Mucosa of descending colon (tissue), 3 donors: ENCODE data around the gene RYR3. TPM values are rescaled to one million over a fixed set of nuclear protein-coding genes. Genes with fewer than 3 reads are reported as not detected.

ENCODE experiments used
- ATAC-seq: fragments of 200-7000 bp; cut with Tn5 transposase; one replicate; pipeline ENCODE4 v1.9.1; 2020; ENCODE audit warnings: mild to moderate bottlenecking, moderate library complexity
- DNase-seq, 3 donors: peaks; one replicate each; pipeline ENCODE4 v3.0.0-alpha.2; 2020
- H3K36me3 ChIP-seq: fragments of 200-600 bp; one replicate; pipeline ENCODE4 v1.8.0; 2021; ENCODE audit warnings: low read depth, mild to moderate bottlenecking
- H3K4me1 ChIP-seq: fragments of 200-600 bp; one replicate; pipeline ENCODE4 v1.8.0; 2021; ENCODE audit warnings: low read depth, mild to moderate bottlenecking
- H3K4me3 ChIP-seq: fragments of 200-600 bp; one replicate; pipeline ENCODE4 v1.8.0; 2021; ENCODE audit warnings: mild to moderate bottlenecking
- H3K9me3 ChIP-seq: fragments of 200-600 bp; one replicate; pipeline ENCODE4 v1.8.0; 2021; ENCODE audit warnings: mild to moderate bottlenecking
- CTCF ChIP-seq: fragments of 200-600 bp; IDR thresholded peaks from one replicate; pipeline ENCODE4 v1.8.0; 2022; ENCODE audit warnings: antibody characterized with exemption, mild to moderate bottlenecking
- intact Hi-C, 2 donors: fragments of 100-400 bp; cut with DNase I in 1 of 2; cut with micrococcal nuclease in 1 of 2; formaldehyde crosslinking; loops; one replicate each; pipeline versions ENCODE4 v1.11.0 to v1.11.1; 2022; cut with DNase I, micrococcal nuclease
- total RNA-seq, 3 donors: library from RNA; stranded (reverse); fragmentation: NEBNext Ultra II Directional in 2 of 3; extraction: Animal tissue kit (Norgen Biotek cat#: 25700) in 2 of 3; gene quantifications; one replicate each; pipeline versions ENCODE4 v1.2.1 to v1.2.4, GENCODE V29; 2021 to 2023
- donor health status: DM: no; HTN: no; CAD: no; lungs with moderate emphysema.
- donor health status: DM: no; HTN: no; CAD: no.
- donor health status: DM: no; HTN: yes; CAD: no.

Gene RYR3
- total RNA-seq, 3 donors from 2014 or later = 0.84 to 16.4 (median 1.1) TPM

GRCh38 chr15:33282226-33283020 lies 28.3 kb upstream of the RYR3 start:
- ATAC-seq (no peak), DNase-seq (no peak)
- no peak for TF ChIP-seq CTCF
- H3K36me3 ChIP-seq = no peaks in the 10 kb centered on the region
- no peaks in the 10 kb centered on the region for H3K4me1 ChIP-seq
- intact Hi-C loops = no loop called here
- no peaks in the 10 kb centered on the region for H3K9me3 ChIP-seq
- no peak overlapping the region for H3K4me3 ChIP-seq

DNA sequence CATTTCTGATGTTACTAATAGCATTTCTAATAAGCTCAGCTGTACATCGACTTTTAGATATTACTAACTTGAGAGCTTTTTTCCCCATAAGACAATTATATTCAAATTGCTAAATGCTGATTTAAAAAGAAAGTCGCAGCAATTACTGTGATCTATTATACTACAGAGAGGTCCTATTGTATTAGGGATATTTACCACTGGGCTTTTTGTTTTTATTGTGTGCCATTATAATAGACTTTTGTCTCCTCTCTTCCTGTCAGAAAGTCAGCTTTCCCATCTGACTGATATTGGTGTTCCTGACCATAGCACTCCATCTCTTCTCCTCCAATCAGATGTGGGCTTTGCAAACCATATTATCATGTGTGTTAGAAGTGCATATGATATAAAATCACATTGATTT lies 27.2 kb upstream of the RYR3 start:
- H3K4me3 ChIP-seq = no peak overlapping the region
- no peaks in the 10 kb centered on the region for H3K9me3 ChIP-seq
- no peaks in the 10 kb centered on the region for H3K4me1 ChIP-seq
- DNase-seq (no peak), ATAC-seq (no peak)
- intact Hi-C loops = no loop called here
- TF ChIP-seq CTCF = no peak
- H3K36me3 ChIP-seq = no peaks in the 10 kb centered on the region

DNA sequence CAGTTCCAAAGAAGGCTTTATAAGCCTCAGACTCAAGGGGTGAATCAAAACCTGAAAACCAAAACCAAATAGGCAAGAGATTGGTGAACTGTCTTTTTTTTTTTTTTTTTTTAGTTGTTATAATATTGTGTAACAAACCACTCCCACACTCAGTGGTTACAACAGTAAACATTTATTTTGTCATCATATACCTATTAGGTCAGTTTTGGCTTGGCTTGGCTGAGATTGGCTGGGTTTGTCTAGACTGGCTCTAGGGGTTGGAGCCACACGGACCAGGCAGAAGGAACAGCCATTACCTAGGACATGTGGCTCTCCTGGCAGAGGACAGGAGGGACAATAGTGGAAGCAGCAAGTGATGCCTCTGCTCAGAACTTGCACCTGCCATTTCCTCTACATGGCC lies 26.4 kb upstream of the RYR3 start:
- intact Hi-C loops = no loop called here

DNA sequence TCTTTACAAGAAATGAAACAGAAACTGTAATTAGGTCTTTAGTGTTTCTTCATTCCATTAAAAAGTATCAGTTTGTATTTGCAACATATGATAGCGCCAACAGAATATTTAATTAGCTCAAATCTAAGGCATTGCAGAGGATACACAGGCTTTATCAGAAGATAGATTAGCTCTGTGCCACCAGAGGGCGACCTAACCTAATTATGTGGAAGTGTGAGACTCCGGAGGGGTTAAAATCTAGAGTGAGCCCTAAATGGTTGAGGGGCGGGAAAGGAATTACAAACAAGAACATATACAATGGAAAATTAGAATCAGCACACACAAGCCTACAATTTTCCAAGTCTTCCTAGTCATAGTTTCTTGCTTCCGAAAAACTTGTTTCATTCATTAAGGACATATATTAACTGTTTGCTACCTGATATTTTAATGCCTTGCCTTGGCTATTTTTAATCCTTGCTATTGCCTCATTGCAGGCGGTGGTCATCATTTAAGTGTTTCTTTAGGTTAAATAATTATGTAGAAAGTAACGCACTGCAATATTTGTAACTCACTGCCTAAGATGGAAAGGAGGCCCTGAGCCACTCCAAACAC lies 18.0 kb upstream of the RYR3 start:
- no peaks in the 10 kb centered on the region for H3K4me1 ChIP-seq
- H3K36me3 ChIP-seq = no peaks in the 10 kb centered on the region
- intact Hi-C loops = no loop called here
- peak in 1 of 3 donors; percentile 73 for DNase-seq
- no peak for TF ChIP-seq CTCF
- no peaks in the 10 kb centered on the region for H3K9me3 ChIP-seq
- ATAC-seq = no peak
- H3K4me3 ChIP-seq = no peak overlapping the region

More for the DNA sequence above, 26.4 kb upstream of the RYR3 start:
- no peak overlapping the region for H3K4me3 ChIP-seq
- TF ChIP-seq CTCF = no peak
- no peak for ATAC-seq
- no peaks in the 10 kb centered on the region for H3K4me1 ChIP-seq
- no peaks in the 10 kb centered on the region for H3K36me3 ChIP-seq
- no peaks in the 10 kb centered on the region for H3K9me3 ChIP-seq
- no peak for DNase-seq

GRCh38 chr15:33293713-33294334 lies 16.9 kb upstream of the RYR3 start:
- ATAC-seq = no peak

More at GRCh38 chr15:33293713-33294334, 16.9 kb upstream of the RYR3 start:
- no peaks in the 10 kb centered on the region for H3K9me3 ChIP-seq
- H3K4me1 ChIP-seq = no peaks in the 10 kb centered on the region
- H3K36me3 ChIP-seq = no peaks in the 10 kb centered on the region
- no peak for DNase-seq
- H3K4me3 ChIP-seq = no peak overlapping the region
- TF ChIP-seq CTCF = no peak
- intact Hi-C loops = no loop called here
